Neutrophil (primary cell): ENCODE results near the gene S100PBP.

Source experiments
- H3K27ac ChIP-seq: fragments of 200-600 bp; sonication (generic); 2 replicates; pipeline ENCODE4 v1.5.1; 2016; ENCODE audit warnings: mild to moderate bottlenecking, moderate library complexity
- H3K27me3 ChIP-seq: fragments of 200-600 bp; sonication (generic); 2 replicates; pipeline ENCODE4 v1.6.0; 2016; ENCODE audit warnings: mild to moderate bottlenecking
- H3K36me3 ChIP-seq: fragments of 200-600 bp; sonication (generic); 2 replicates; pipeline ENCODE4 v1.5.1; 2017
- H3K4me1 ChIP-seq, 2 experiments: fragments of 200-600 bp in 1 of 2; sonication (generic) in 1 of 2; 1 replicate in 1 of 2; 2 replicates in 1 of 2; pipeline versions ENCODE4 v1.5.1 to v1.6.1; 2013 to 2016; ENCODE audit warnings: low read depth in 1 of 2, low read length in 1 of 2, mild to moderate bottlenecking in 1 of 2, moderate library complexity in 1 of 2; ENCODE audit not compliant: control insufficient read depth in 1 of 2, insufficient read depth in 1 of 2
- H3K4me3 ChIP-seq, 2 experiments: fragments of 200-600 bp in 1 of 2; sonication (generic) in 1 of 2; 1 replicate in 1 of 2; 2 replicates in 1 of 2; pipeline ENCODE4 v1.5.1; 2013 to 2016; ENCODE audit warnings: low read depth in 1 of 2, low read length in 1 of 2, mild to moderate bottlenecking in 1 of 2, moderate library complexity in 1 of 2
- H3K9me3 ChIP-seq: fragments of 200-600 bp; sonication (generic); 2 replicates; pipeline ENCODE4 v1.5.1; 2016
- CTCF ChIP-seq: fragments of 200-600 bp; sonication (generic); IDR thresholded peaks from 2 replicates; pipeline ENCODE4 v1.5.1; 2016; ENCODE audit warnings: antibody characterized with exemption

The S100PBP gene

GRCh38 chr1:32898056-32898455 lies 80.6 kb downstream of the S100PBP start:
- no peak for TF ChIP-seq CTCF
- peaks cover 100% of the 10 kb centered on the region for H3K27me3 ChIP-seq
- no peak overlapping the region for H3K4me3 ChIP-seq
- H3K36me3 ChIP-seq = no peaks in the 10 kb centered on the region
- no peaks in the 10 kb centered on the region for H3K9me3 ChIP-seq
- H3K4me1 ChIP-seq = peaks cover 0 to 6% of the 10 kb centered on the region in 2 experiments
- no peak overlapping the region for H3K27ac ChIP-seq

- Histone ChIP-seq H3K27ac (no peak overlapping the region), H3K9me3 (no peaks in the 10 kb centered on the region), H3K27me3 (peaks cover 100% of the 10 kb centered on the region), H3K4me3 (no peak overlapping the region), H3K4me1 (no peaks in the 10 kb centered on the region), H3K36me3 (no peaks in the 10 kb centered on the region)
- no peak for TF ChIP-seq CTCF
These were observed 81.5 kb downstream of the S100PBP start for GRCh38 chr1:32898958-32899357.

GRCh38 chr1:32899586-32900296 lies 82.3 kb downstream of the S100PBP start:
- Histone ChIP-seq H3K27ac (no peak overlapping the region), H3K4me3 (no peak overlapping the region), H3K4me1 (no peaks in the 10 kb centered on the region), H3K27me3 (peaks cover 100% of the 10 kb centered on the region), H3K9me3 (no peaks in the 10 kb centered on the region), H3K36me3 (no peaks in the 10 kb centered on the region)
- TF ChIP-seq CTCF = no peak

GRCh38 chr1:32900371-32900955 lies 83.0 kb downstream of the S100PBP start:
- Histone ChIP-seq H3K4me3 (no peak overlapping the region), H3K4me1 (no peaks in the 10 kb centered on the region), H3K36me3 (no peaks in the 10 kb centered on the region), H3K27me3 (peaks cover 100% of the 10 kb centered on the region), H3K27ac (no peak overlapping the region), H3K9me3 (no peaks in the 10 kb centered on the region)
- no peak for TF ChIP-seq CTCF

GRCh38 chr1:32900956-32901822 lies 83.7 kb downstream of the S100PBP start, which contains the start of gene TMEM54:
TSS of gene TMEM54 (minus strand) at chr1:32901389. CDS start at chr1:32901238, 151 bp downstream.
- TF ChIP-seq CTCF = no peak
- Histone ChIP-seq H3K4me1 (no peaks in the 10 kb centered on the region), H3K4me3 (no peak within 1 kb of the TSS), H3K27me3 (peaks cover 100% of the 10 kb centered on the region), H3K9me3 (no peaks in the 10 kb centered on the region), H3K36me3 (no peaks in the 10 kb centered on the region), H3K27ac (no peak within 1 kb of the TSS)
